Islet precursor cell (in vitro differentiated cells): Measurements from ENCODE around the gene CCDC33.

Experiments
- DNase-seq: peaks from one replicate; pipeline ENCODE4 v3.0.0-alpha.2; 2018

Gene CCDC33

GRCh38 chr15:74384881-74385643 is 148.9 kb downstream of the CCDC33 start:
- DNase-seq, result no peak

DNA sequence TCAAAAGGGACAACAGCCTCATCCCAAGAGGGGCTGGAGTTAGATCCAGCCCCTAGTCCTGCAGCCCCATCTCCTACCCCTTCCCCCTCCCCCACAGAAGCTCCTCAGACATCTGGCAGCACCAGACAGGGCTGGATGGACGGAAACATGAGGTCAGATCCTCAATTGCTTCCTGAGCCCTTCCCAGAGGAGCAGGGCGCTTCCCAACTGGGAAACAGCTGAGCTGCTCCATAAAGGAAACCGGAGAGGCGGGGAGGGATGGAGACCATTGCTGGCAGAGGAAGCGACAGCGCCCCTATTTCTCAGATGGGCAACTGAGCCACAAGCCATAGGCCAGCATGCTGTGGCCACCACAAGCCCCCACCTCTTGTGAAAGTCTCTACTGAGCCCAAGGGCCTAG is 149.6 kb downstream of the CCDC33 start:
- no peak for DNase-seq
